BLaER1 treated with 17β-estradiol and CSF1 and Interleukin-3, amounts not matched to agents 10 nM and 100 nM (cell line): ENCODE measurements around the gene ZNF8.
A peak's percentile ranks its signal among the peaks of the same experiment; 100 is the strongest.

Experiments
- H3K27ac ChIP-seq, 11 experiments: shearing (Covaris generic); formaldehyde crosslinking; 2 replicates each; pipeline ENCODE4 v1.8.1; 2022
- H3K27me3 ChIP-seq, 11 experiments: shearing (Covaris generic); formaldehyde crosslinking; 2 replicates each; pipeline ENCODE4 v1.8.1; 2022
- H3K36me3 ChIP-seq, 11 experiments: shearing (Covaris generic); formaldehyde crosslinking; 2 replicates each; pipeline ENCODE4 v1.8.1; 2022
- H3K4me1 ChIP-seq, 10 experiments: shearing (Covaris generic); formaldehyde crosslinking; 2 replicates each; pipeline ENCODE4 v1.8.1; 2022
- H3K4me2 ChIP-seq, 11 experiments: shearing (Covaris generic); formaldehyde crosslinking; 2 replicates each; pipeline ENCODE4 v1.8.1; 2022
- H3K4me3 ChIP-seq, 10 experiments: shearing (Covaris generic); formaldehyde crosslinking; 2 replicates each; pipeline ENCODE4 v1.8.1; 2022
- H3K9ac ChIP-seq, 11 experiments: shearing (Covaris generic); formaldehyde crosslinking; 2 replicates each; pipeline ENCODE4 v1.8.1; 2022
- H3K9me3 ChIP-seq, 11 experiments: shearing (Covaris generic); formaldehyde crosslinking; replicated peaks in 1 of 11; 2 replicates each; pipeline ENCODE4 v1.8.1; 2022
- H4K20me1 ChIP-seq, 11 experiments: shearing (Covaris generic); formaldehyde crosslinking; 2 replicates each; pipeline ENCODE4 v1.8.1; 2022
- Cebpa-rat ChIP-seq, 11 experiments: shearing (Covaris generic); IDR thresholded peaks; 2 replicates each; pipeline ENCODE4 v1.8.1; 2022

The ZNF8 gene

DNA sequence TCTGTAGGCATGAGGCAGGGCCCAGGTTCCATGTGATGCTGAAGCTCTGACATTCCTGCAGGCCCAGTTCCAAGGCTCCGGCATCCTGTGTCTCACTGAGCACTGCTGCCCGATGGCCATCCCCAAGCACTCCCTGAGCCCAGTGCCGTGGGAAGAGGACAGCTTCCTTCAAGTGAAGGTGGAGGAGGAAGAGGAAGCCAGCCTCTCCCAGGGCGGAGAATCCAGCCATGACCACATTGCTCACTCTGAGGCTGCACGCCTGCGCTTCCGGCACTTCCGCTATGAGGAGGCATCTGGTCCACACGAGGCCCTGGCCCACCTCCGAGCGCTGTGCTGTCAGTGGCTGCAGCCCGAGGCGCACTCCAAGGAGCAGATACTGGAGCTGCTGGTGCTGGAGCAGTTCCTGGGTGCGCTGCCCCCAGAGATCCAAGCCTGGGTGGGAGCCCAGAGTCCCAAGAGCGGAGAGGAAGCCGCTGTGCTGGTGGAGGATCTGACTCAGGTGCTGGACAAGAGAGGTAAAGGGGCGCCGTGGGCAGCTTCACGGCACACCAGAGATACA is 56.0 kb downstream of the ZNF8 start:
- no peak for TF ChIP-seq Cebpa-rat (IDR thresholded peaks at IDR 0.05)
- no peak overlapping the region; a peak in 1 of 22 replicates for H3K27ac ChIP-seq
- H3K4me2 ChIP-seq, result no peak overlapping the region; a peak in 1 of 22 replicates
- peak overlapping the region in 1 of 11 experiments; percentile 6; a peak in 1 of 22 replicates for H3K9ac ChIP-seq
- peaks cover 0 to 23% (median 9%) of the 10 kb centered on the region in 11 experiments; a peak in 4 of 22 replicates for H4K20me1 ChIP-seq
- no peaks in the 10 kb centered on the region for H3K27me3 ChIP-seq
- H3K9me3 ChIP-seq, result peaks cover 10 to 17% (median 12%) of the 10 kb centered on the region in 11 experiments; a peak in 19 of 22 replicates
- H3K36me3 ChIP-seq, result peaks cover 41 to 55% (median 50%) of the 10 kb centered on the region in 11 experiments
- H3K4me1 ChIP-seq, result peaks cover 0 to 17% (median 6%) of the 10 kb centered on the region in 10 experiments; a peak in 17 of 20 replicates
- no peak overlapping the region for H3K4me3 ChIP-seq

DNA sequence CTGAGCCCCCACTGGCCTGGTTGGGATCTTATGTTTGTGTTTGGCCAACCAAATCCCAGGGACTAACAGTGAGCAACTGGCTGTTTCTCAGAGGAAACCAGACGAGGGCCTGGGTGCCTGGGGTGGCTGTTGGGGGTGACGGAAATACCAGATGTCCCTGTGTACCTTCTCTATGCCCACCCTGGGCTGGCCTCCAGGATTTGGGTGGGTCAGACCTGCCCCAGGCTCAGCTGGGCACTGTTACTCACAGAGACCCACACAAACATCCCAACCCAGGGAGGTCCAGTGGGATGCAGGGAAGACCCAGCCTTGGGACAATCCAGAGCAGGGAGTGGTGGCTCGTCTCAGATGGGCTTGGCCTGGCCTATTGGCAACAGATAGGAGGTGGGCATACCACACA is 56.9 kb downstream of the ZNF8 start:
- peaks cover 0 to 21% (median 11%) of the 10 kb centered on the region in 10 experiments; a peak in 16 of 20 replicates for H3K4me1 ChIP-seq
- no peak overlapping the region for H3K9ac ChIP-seq
- peaks cover 0 to 25% (median 10%) of the 10 kb centered on the region in 11 experiments; a peak in 6 of 22 replicates for H4K20me1 ChIP-seq

DNA sequence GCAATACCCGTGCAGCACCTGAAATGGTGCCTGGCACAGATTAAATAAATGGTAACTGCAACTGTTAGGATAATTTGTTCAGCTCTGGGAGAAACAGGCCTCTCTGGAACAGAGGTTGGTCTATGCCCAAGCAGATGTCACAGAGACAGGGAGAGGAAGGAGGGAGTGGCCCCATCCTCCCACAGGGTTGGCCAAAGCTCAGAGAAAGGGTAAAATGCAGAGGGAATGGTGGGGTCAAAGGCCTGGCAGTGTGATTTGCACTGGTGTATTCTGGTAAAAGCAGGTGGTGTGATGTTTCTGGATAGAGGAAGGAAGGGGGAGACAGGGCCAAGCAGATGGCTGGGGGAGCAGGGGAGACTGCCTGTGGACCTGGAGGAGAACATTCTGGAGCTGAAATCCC is 57.5 kb downstream of the ZNF8 start:
- Histone ChIP-seq H3K4me3 (no peak overlapping the region), H3K9me3 (peaks cover 10 to 17% (median 12%) of the 10 kb centered on the region in 11 experiments; a peak in 19 of 22 replicates), H3K4me1 (peaks cover 0 to 24% (median 11%) of the 10 kb centered on the region in 10 experiments; a peak in 16 of 20 replicates), H3K9ac (no peak overlapping the region), H3K36me3 (peaks cover 49 to 67% (median 61%) of the 10 kb centered on the region in 11 experiments), H4K20me1 (peaks cover 0 to 30% (median 14%) of the 10 kb centered on the region in 11 experiments; a peak in 8 of 22 replicates), H3K4me2 (no peak overlapping the region), H3K27ac (no peak overlapping the region), H3K27me3 (no peaks in the 10 kb centered on the region)
- TF ChIP-seq Cebpa-rat (IDR thresholded peaks at IDR 0.05), result no peak

More for the DNA sequence above, 56.9 kb downstream of the ZNF8 start:
- no peak overlapping the region for H3K4me2 ChIP-seq
- peaks cover 10 to 17% (median 12%) of the 10 kb centered on the region in 11 experiments; a peak in 19 of 22 replicates for H3K9me3 ChIP-seq
- no peak overlapping the region for H3K27ac ChIP-seq
- H3K36me3 ChIP-seq, result peaks cover 43 to 61% (median 55%) of the 10 kb centered on the region in 11 experiments
- no peak overlapping the region for H3K4me3 ChIP-seq
- no peak for TF ChIP-seq Cebpa-rat (IDR thresholded peaks at IDR 0.05)
- H3K27me3 ChIP-seq, result no peaks in the 10 kb centered on the region

DNA sequence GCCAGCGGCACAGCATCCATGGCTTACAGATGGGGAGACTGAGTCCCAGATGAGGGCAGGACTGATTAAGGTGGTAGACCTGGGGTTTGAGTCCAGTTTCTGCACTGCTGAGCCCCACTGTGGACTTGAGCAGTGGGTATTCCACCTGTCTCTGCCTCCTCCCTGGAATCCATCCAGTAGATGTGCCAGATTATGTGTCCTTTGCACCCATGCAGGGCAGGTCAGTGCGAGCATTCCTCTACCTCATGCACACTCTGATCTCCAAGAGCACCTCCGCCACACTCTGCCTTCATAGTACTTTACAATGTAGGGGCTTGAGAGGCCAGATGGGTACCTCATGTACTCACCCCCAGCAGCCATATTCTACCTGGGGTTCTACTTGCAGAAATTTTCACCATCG is 58.1 kb downstream of the ZNF8 start:
- no peak overlapping the region for H3K27ac ChIP-seq
- peaks cover 10 to 17% (median 12%) of the 10 kb centered on the region in 11 experiments; a peak in 19 of 22 replicates for H3K9me3 ChIP-seq
- peaks cover 4 to 26% (median 11%) of the 10 kb centered on the region in 10 experiments; a peak in 18 of 20 replicates for H3K4me1 ChIP-seq
- peaks cover 54 to 73% (median 67%) of the 10 kb centered on the region in 11 experiments for H3K36me3 ChIP-seq
- no peak overlapping the region for H3K9ac ChIP-seq
- no peaks in the 10 kb centered on the region for H3K27me3 ChIP-seq
- no peak for TF ChIP-seq Cebpa-rat (IDR thresholded peaks at IDR 0.05)
- no peak overlapping the region for H3K4me2 ChIP-seq
- no peak overlapping the region for H3K4me3 ChIP-seq
- H4K20me1 ChIP-seq, result peaks cover 0 to 36% (median 14%) of the 10 kb centered on the region in 11 experiments; a peak in 11 of 22 replicates

DNA sequence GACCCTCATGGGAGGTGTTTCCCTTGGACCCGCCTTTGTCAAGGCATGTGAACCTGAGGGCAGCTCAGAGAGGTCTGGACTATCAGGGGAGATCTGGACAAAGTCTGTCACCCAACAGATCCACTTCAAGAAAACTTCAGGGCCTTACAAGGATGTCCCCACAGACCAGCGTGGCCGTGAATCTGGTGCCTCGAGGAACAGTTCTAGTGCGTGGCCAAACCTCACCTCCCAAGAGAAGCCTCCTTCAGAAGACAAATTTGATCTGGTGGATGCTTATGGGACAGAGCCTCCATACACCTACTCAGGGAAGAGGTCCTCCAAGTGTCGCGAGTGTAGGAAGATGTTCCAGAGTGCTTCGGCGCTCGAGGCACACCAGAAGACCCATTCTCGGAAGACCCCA is 59.6 kb downstream of the ZNF8 start:
- Histone ChIP-seq H3K4me3 (no peak overlapping the region), H3K36me3 (peaks cover 54 to 88% (median 72%) of the 10 kb centered on the region in 11 experiments), H3K4me2 (no peak overlapping the region), H3K9me3 (peaks cover 10 to 18% (median 13%) of the 10 kb centered on the region in 11 experiments; a peak in 19 of 22 replicates), H4K20me1 (peaks cover 0 to 40% (median 16%) of the 10 kb centered on the region in 11 experiments; a peak in 11 of 22 replicates), H3K4me1 (peaks cover 8 to 27% (median 14%) of the 10 kb centered on the region in 10 experiments; a peak in 19 of 20 replicates), H3K27me3 (no peaks in the 10 kb centered on the region), H3K9ac (no peak overlapping the region), H3K27ac (no peak overlapping the region)
- TF ChIP-seq Cebpa-rat (IDR thresholded peaks at IDR 0.05), result no peak

DNA sequence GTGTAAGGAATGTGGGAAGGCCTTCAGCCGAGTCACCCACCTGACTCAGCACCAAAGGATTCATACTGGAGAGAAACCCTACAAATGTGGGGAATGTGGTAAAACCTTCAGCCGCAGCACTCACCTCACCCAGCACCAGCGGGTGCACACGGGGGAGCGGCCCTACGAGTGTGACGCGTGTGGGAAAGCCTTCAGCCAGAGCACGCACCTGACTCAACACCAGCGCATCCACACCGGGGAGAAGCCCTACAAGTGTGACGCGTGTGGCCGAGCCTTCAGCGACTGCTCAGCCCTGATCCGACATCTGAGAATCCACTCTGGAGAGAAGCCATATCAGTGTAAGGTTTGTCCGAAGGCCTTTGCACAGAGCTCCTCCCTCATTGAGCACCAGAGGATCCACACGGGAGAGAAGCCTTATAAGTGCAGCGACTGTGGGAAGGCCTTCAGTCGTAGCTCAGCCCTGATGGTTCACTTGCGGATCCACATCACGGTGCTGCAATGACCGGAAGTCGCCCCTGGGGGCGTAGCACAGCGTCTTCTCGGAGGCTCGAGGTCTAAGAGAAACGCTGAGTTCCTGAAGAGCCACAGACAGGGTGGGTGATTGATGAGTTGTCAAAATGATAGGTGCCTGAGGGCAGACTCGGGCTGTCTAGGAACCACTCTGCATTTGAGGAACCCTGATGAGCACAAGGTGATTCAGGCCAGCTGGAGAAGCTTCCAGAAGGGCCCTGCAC is 60.2 kb downstream of the ZNF8 start:
- Histone ChIP-seq H3K4me1 (peaks cover 8 to 30% (median 16%) of the 10 kb centered on the region in 10 experiments; a peak in 19 of 20 replicates), H3K27me3 (no peaks in the 10 kb centered on the region), H3K9ac (no peak overlapping the region), H3K27ac (peak overlapping the region in 1 of 11 experiments; percentile 18; a peak in 1 of 22 replicates), H3K36me3 (peaks cover 54 to 94% (median 76%) of the 10 kb centered on the region in 11 experiments), H4K20me1 (peaks cover 0 to 40% (median 16%) of the 10 kb centered on the region in 11 experiments; a peak in 11 of 22 replicates), H3K9me3 (peaks cover 10 to 24% (median 18%) of the 10 kb centered on the region in 11 experiments; a peak in 19 of 22 replicates), H3K4me2 (peak overlapping the region in 1 of 11 experiments; percentile 48; a peak in 3 of 22 replicates), H3K4me3 (no peak overlapping the region)
- TF ChIP-seq Cebpa-rat (IDR thresholded peaks at IDR 0.05), result no peak

DNA sequence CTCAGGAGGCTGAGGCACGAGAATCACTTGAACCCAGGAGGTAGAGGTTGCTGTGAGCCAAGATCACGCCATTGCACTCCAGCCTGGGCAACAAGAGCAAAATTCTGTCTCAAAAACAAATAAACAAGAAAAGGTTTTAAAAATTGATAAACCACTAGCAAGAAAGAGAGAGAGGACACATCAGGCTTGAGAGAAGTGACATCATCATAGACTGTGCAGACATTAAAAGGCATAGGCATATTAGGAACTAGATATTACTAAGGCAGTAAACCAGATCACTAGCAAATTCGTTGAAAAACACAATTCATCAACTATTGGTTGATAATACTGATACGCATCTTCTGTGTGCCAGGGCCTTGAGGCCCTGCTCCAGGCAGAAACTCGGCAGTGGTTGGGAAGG is 66.8 kb downstream of the ZNF8 start:
- TF ChIP-seq Cebpa-rat (IDR thresholded peaks at IDR 0.05), result no peak
- Histone ChIP-seq H3K9ac (peak overlapping the region in 8 of 11 experiments; percentile 79 to 91 (median 89); a peak in 10 of 22 replicates), H3K36me3 (peaks cover 0 to 52% (median 31%) of the 10 kb centered on the region in 11 experiments; a peak in 20 of 22 replicates), H3K27ac (peak overlapping the region in 6 of 11 experiments; percentile 81 to 98 (median 89); a peak in 11 of 22 replicates), H3K27me3 (no peaks in the 10 kb centered on the region), H3K4me1 (peaks cover 42 to 61% (median 55%) of the 10 kb centered on the region in 10 experiments), H3K9me3 (peaks cover 0 to 11% (median 7%) of the 10 kb centered on the region in 11 experiments; a peak in 10 of 22 replicates), H4K20me1 (peaks cover 3 to 31% (median 12%) of the 10 kb centered on the region in 11 experiments; a peak in 17 of 22 replicates), H3K4me3 (peak overlapping the region in 4 of 10 experiments; percentile 78 to 88 (median 86); a peak in 2 of 20 replicates), H3K4me2 (peak overlapping the region; percentile 86 to 99 (median 96))
